HG02571 (cell line): ENCODE results near the gene GALNT16.

Experiments used
- ATAC-seq: cut with Tn5 transposase; IDR thresholded peaks from one replicate; pipeline ENCODE4 v1.9.1; 2021; ENCODE audit warnings: mild to moderate bottlenecking, moderate library complexity; ENCODE audit not compliant: unreplicated experiment

Gene GALNT16

GRCh38 chr14:69333791-69334337 is 73.9 kb downstream of the GALNT16 start:
- ATAC-seq = no peak

GRCh38 chr14:69334576-69334975 is 74.6 kb downstream of the GALNT16 start:
- ATAC-seq = no peak

- ATAC-seq = no peak
These were observed 75.4 kb downstream of the GALNT16 start for GRCh38 chr14:69335371-69335771.

- no peak for ATAC-seq
These were observed 78.0 kb downstream of the GALNT16 start for GRCh38 chr14:69337984-69338383.

GRCh38 chr14:69339426-69339825 is 79.5 kb downstream of the GALNT16 start:
- ATAC-seq = no peak

GRCh38 chr14:69342928-69343525 is 83.1 kb downstream of the GALNT16 start:
- no peak for ATAC-seq

- ATAC-seq = no peak
These were observed 84.2 kb downstream of the GALNT16 start for GRCh38 chr14:69344171-69344570.

GRCh38 chr14:69345402-69345801 is 85.4 kb downstream of the GALNT16 start:
- ATAC-seq = no peak

- ATAC-seq = no peak
These were observed 86.8 kb downstream of the GALNT16 start for GRCh38 chr14:69346710-69347109.

GRCh38 chr14:69349091-69349777 is 89.3 kb downstream of the GALNT16 start:
- ATAC-seq = no peak

GRCh38 chr14:69350892-69351291 is 90.9 kb downstream of the GALNT16 start:
- no peak for ATAC-seq

- no peak for ATAC-seq
These were observed 91.4 kb downstream of the GALNT16 start for GRCh38 chr14:69351385-69351784.

- ATAC-seq = no peak
These were observed 92.0 kb downstream of the GALNT16 start for GRCh38 chr14:69351911-69352310.

- ATAC-seq = no peak
These were observed 93.2 kb downstream of the GALNT16 start for GRCh38 chr14:69353168-69353567.

GRCh38 chr14:69354383-69355153 is 94.6 kb downstream of the GALNT16 start:
- peak; percentile 89 for ATAC-seq

GRCh38 chr14:69355154-69355597 is 95.2 kb downstream of the GALNT16 start:
- no peak for ATAC-seq

GRCh38 chr14:69355607-69356281 is 95.8 kb downstream of the GALNT16 start:
- ATAC-seq = no peak

- no peak for ATAC-seq
These were observed 97.1 kb downstream of the GALNT16 start for GRCh38 chr14:69356903-69357543.

- ATAC-seq = no peak
These were observed 97.7 kb downstream of the GALNT16 start for GRCh38 chr14:69357544-69358200.
